CD4-positive, alpha-beta T cell (primary cell): ENCODE data around the gene ARPP19. TPM values are rescaled to one million over a fixed set of nuclear protein-coding genes. Genes with fewer than 3 reads are reported as not detected.
A peak's percentile ranks its signal among the peaks of the same experiment; 100 is the strongest.

Experiments used
- ATAC-seq: fragments of 200-7000 bp; cut with Tn5 transposase; one replicate; pipeline ENCODE4 v1.10.0; 2022; ENCODE audit warnings: mild to moderate bottlenecking; ENCODE audit not compliant: poor library complexity
- CTCF ChIA-PET: fragments of 350-600 bp; sonication (Branson Sonifier 250); formaldehyde crosslinking; loops from one replicate; lab custom pipeline; 2021; ENCODE audit warnings: antibody characterized with exemption, inconsistent platforms; lab: Charles Lee
- POLR2A ChIA-PET: fragments of 350-600 bp; sonication (Branson Sonifier 250); formaldehyde crosslinking; loops from one replicate; lab custom pipeline; 2021; ENCODE audit warnings: antibody characterized with exemption, inconsistent platforms; lab: Charles Lee
- DNase-seq, 14 experiments: peaks; one replicate each; pipeline ENCODE4 v3.0.0-alpha.2; 2013 to 2020; ENCODE audit warnings: mixed read lengths in 2 of 14
- H3K27ac ChIP-seq, 2 donors: one replicate each; pipeline versions ENCODE4 v1.5.1 to v1.7.0; 2013; ENCODE audit warnings: low read length in 2 of 2, low read depth in 1 of 2, mild to moderate bottlenecking in 1 of 2
- H3K27me3 ChIP-seq, 2 experiments: 1 replicate in 1 of 2; 2 replicates in 1 of 2; pipeline versions ENCODE4 v1.6.1 to v1.7.0; 2013; ENCODE audit warnings: low read length in 2 of 2, control low read depth in 1 of 2, mild to moderate bottlenecking in 1 of 2, moderate library complexity in 1 of 2; ENCODE audit not compliant: insufficient read depth in 2 of 2, control insufficient read depth in 1 of 2
- H3K36me3 ChIP-seq: one replicate; pipeline ENCODE4 v1.6.1; 2013; ENCODE audit warnings: low read length, control low read depth; ENCODE audit not compliant: insufficient read depth
- H3K4me1 ChIP-seq: one replicate; pipeline ENCODE4 v1.6.1; 2013; ENCODE audit warnings: low read length, control low read depth; ENCODE audit not compliant: insufficient read depth
- H3K4me3 ChIP-seq: one replicate; pipeline ENCODE4 v1.5.1; 2013; ENCODE audit warnings: mild to moderate bottlenecking, low read length, moderate library complexity
- H3K9me3 ChIP-seq, 2 experiments: 1 replicate in 1 of 2; 2 replicates in 1 of 2; pipeline versions ENCODE4 v1.6.1 to v1.7.0; 2013; ENCODE audit warnings: low read length in 2 of 2, mild to moderate bottlenecking in 2 of 2, control low read depth in 1 of 2, moderate library complexity in 1 of 2; ENCODE audit not compliant: control insufficient read depth in 1 of 2, insufficient read depth in 1 of 2
- H3K27ac Mint-ChIP-seq: one replicate; pipeline ENCODE4 v1.8.0; 2020; ENCODE audit warnings: mixed read lengths
- H3K27me3 Mint-ChIP-seq: one replicate; pipeline ENCODE4 v1.8.0; 2021; ENCODE audit warnings: mixed read lengths
- H3K36me3 Mint-ChIP-seq: one replicate; pipeline ENCODE4 v1.8.0; 2021; ENCODE audit warnings: low read depth, mixed read lengths
- H3K4me1 Mint-ChIP-seq: one replicate; pipeline ENCODE4 v1.8.0; 2021; ENCODE audit warnings: low read depth, mixed read lengths
- H3K4me3 Mint-ChIP-seq: one replicate; pipeline ENCODE4 v1.8.0; 2020; ENCODE audit warnings: mild to moderate bottlenecking, mixed read lengths
- H3K9me3 Mint-ChIP-seq: one replicate; pipeline ENCODE4 v1.8.0; 2020; ENCODE audit warnings: mixed read lengths
- intact Hi-C, 2 experiments: fragments of 100-400 bp; cut with DNase I in 1 of 2; cut with micrococcal nuclease in 1 of 2; formaldehyde crosslinking; loops; one replicate each; pipeline versions ENCODE4 v1.15.1 to v1.9.0; 2023 to 2025; cut with DNase I, micrococcal nuclease
- total RNA-seq, 174 experiments: library from RNA in 2 of 174; stranded (reverse) in 2 of 174; gene quantifications; one replicate each; pipeline ENCODE4 v1.2.3 and lab custom pipeline; 2021 to 2026
- TF ChIP-seq, protein P1 (sequence below): fragments of 200-600 bp; IDR thresholded peaks from one replicate; pipeline ENCODE4 v1.8.0; 2022; ENCODE audit warnings: antibody characterized with exemption, mild to moderate bottlenecking

The ARPP19 gene
- total RNA-seq, 2 experiments from 2014 or later, result 134 to 146 TPM

DNA sequence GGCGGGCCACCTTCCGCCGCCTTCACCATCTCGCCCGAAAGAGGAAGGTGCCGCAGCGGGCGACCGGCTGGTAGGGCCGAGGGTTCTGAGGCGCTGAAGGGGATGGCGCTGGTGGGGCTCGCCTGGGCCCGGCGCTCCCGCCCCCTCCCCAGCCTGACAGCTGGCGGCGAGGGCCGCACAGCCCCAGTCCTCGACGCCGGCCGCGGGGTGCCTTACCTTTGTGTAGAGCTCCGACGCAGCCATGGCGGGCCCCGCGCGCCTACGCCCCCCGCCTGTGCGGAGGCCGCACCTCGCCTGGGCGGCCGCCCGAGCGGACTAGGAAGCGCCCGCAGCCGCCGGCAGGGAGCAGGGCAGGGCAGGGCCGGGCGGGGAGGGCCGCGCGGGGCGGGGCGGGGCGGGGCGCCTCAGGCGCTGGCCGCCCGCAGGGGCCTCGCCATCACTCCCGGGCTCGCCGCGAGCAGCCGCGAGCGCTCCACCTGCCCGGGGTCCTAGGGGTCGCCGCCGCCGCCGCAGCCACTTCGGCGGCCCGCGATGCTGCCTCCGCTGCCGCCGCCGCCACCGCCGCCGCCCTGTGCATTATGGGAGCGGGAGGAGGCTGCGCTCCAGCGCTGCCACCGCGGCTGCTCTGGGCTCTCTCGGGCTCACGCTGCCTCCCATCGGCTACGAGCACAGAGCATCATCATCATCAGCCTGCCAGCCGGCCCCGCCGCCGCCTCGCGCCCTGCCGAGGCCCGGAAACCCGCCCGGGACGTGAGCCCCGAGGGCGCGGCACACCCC, 40.1 kb downstream of the ARPP19 start, which contains the start of gene MYO5A:
MYO5A (minus strand) TSS at position 317 of the 777 bp plus-strand sequence; CDS start at position 243, 74 bp downstream.
- ChIA-PET POLR2A (interaction anchor here (0.6 to 4.1 kb wide), 20 partner anchors 8 to 557 kb away, joined by 3 to 23 read pairs (median 4); partner anchors contain the start of genes ARPP19 and LEO1), CTCF (interaction anchor here (0.5 to 2.0 kb wide), 8 partner anchors 9 to 149 kb away, joined by 3 to 5 read pairs (median 4); no protein-coding TSS in a partner anchor)
- Mint-ChIP-seq H3K4me3 (peak within 1 kb of the TSS; percentile 98), H3K36me3 (peaks cover 3% of the 10 kb centered on the region), H3K4me1 (peaks cover 32% of the 10 kb centered on the region), H3K27ac (peak within 1 kb of the TSS; percentile 92), H3K9me3 (no peaks in the 10 kb centered on the region), H3K27me3 (no peaks in the 10 kb centered on the region)
- intact Hi-C loops, result loop anchor here (1.0 to 10.0 kb wide), 7 partner anchors 39 to 196 kb away; partner anchors contain the start of genes ATOSA (in 2 of the 2) and ARPP19 (in 1 of the 2)
- ATAC-seq, result peak; percentile 87
- TF ChIP-seq, protein P1, sequence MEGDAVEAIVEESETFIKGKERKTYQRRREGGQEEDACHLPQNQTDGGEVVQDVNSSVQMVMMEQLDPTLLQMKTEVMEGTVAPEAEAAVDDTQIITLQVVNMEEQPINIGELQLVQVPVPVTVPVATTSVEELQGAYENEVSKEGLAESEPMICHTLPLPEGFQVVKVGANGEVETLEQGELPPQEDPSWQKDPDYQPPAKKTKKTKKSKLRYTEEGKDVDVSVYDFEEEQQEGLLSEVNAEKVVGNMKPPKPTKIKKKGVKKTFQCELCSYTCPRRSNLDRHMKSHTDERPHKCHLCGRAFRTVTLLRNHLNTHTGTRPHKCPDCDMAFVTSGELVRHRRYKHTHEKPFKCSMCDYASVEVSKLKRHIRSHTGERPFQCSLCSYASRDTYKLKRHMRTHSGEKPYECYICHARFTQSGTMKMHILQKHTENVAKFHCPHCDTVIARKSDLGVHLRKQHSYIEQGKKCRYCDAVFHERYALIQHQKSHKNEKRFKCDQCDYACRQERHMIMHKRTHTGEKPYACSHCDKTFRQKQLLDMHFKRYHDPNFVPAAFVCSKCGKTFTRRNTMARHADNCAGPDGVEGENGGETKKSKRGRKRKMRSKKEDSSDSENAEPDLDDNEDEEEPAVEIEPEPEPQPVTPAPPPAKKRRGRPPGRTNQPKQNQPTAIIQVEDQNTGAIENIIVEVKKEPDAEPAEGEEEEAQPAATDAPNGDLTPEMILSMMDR, result peak; percentile 15
- Histone ChIP-seq H3K9me3 (no peaks in the 10 kb centered on the region), H3K27ac (peak within 1 kb of the TSS; percentile 64 to 88), H3K36me3 (no peaks in the 10 kb centered on the region), H3K27me3 (no peaks in the 10 kb centered on the region), H3K4me1 (peaks cover 22% of the 10 kb centered on the region), H3K4me3 (peak within 1 kb of the TSS; percentile 75)
- DNase-seq, result peak; percentile 64 to 94 (median 78)

DNA sequence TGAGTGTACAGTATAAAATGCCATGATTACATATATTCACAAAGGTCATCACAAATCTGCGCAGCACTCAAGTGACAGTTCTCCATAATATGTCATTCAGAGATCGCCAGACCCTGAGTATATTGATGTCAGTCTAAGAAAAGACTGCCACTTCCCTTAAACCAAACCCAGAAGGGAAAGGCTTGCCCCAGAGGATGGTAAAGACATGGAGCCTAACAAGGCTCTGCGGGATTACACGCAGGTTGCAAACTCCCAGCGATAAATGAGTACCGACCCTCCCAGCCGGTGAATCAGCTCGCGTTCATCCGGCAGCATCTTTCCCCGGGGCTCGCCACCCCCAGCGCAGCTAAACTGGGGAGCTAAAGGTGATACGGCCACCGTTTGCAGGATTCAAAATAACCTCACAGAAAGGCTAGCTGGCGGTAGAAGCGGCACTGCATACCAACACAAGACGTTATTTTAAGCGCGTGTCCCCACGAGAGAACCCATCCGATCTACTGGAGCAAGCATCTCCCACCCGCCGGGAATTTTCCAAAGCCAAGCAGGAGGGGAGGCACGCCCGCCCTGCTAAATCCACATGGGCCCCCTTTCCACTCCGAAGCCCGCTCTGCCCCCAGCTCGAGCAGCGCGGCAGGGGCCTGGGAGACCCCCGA, 40.8 kb downstream of the ARPP19 start:
- no peaks in the 10 kb centered on the region for H3K36me3 ChIP-seq
- CTCF ChIA-PET, result interaction anchor here (0.9 to 2.0 kb wide), 6 partner anchors 10 to 149 kb away, joined by 3 to 4 read pairs (median 4); no protein-coding TSS in a partner anchor
- DNase-seq, result peak; percentile 11 to 67 (median 31)
- peak overlapping the region; percentile 74 for H3K4me3 ChIP-seq
- H3K27me3 ChIP-seq, result no peaks in the 10 kb centered on the region
- TF ChIP-seq, protein P1, result no peak
- H3K27me3 Mint-ChIP-seq, result no peaks in the 10 kb centered on the region
- peaks cover 22% of the 10 kb centered on the region for H3K4me1 ChIP-seq
- no peaks in the 10 kb centered on the region for H3K9me3 ChIP-seq
- no peaks in the 10 kb centered on the region for H3K9me3 Mint-ChIP-seq
- H3K4me1 Mint-ChIP-seq, result peaks cover 36% of the 10 kb centered on the region
- peak; percentile 4 for ATAC-seq
- peak overlapping the region; percentile 19 to 56 for H3K27ac ChIP-seq
- peak overlapping the region; percentile 98 for H3K4me3 Mint-ChIP-seq
- peaks cover 3% of the 10 kb centered on the region for H3K36me3 Mint-ChIP-seq
- POLR2A ChIA-PET, result interaction anchor here (0.9 to 4.1 kb wide), 17 partner anchors 8 to 556 kb away, joined by 3 to 23 read pairs (median 4); partner anchors contain the start of genes ARPP19 and LEO1
- peak overlapping the region; percentile 92 for H3K27ac Mint-ChIP-seq
- intact Hi-C loops, result loop anchor here (2.0 to 10.0 kb wide), 6 partner anchors 41 to 196 kb away; partner anchors contain the start of genes ATOSA (in 2 of the 2) and ARPP19 (in 1 of the 2)
